ENCODE measurements around the gene ZMIZ1. TPM values are rescaled to one million over a fixed set of nuclear protein-coding genes. Genes with fewer than 3 reads are reported as not detected.

Gene ZMIZ1
- total RNA-seq, 1 experiment from 2014 or later, result 28.4 TPM

- ChIA-PET POLR2A (no interaction called here), RAD21 (ENCODE audit: low non-redundant PET in 1 of 2, low total read pairs in 2 of 2, uncharacterized antibody in 2 of 2, unreplicated experiment in 2 of 2) (no interaction called here), CTCF (no interaction called here)
- Histone ChIP-seq H3K27me3 (ENCODE audit: insufficient read depth, low read length) (no peaks in the 10 kb centered on the region), H3K4me3 (replicated peaks in 1 of 2; ENCODE audit: low read depth in 1 of 2, low read length in 2 of 2) (no peak overlapping the region), H3K36me3 (ENCODE audit: control insufficient read depth in 1 of 2, insufficient read depth in 2 of 2, low read length in 2 of 2) (no peaks in the 10 kb centered on the region), H3K79me2 (ENCODE audit: insufficient read depth, low read length) (no peaks in the 10 kb centered on the region), H4K20me1 (ENCODE audit: insufficient read depth) (no peaks in the 10 kb centered on the region), H3K9ac (ENCODE audit: low read length) (no peak overlapping the region), H3K9me3 (ENCODE audit: control insufficient read depth in 1 of 2, insufficient read depth in 1 of 2, low read depth in 1 of 2, low read length in 2 of 2) (no peaks in the 10 kb centered on the region), H3K4me1 (ENCODE audit: control insufficient read depth in 1 of 2, insufficient read depth in 2 of 2, low read length in 2 of 2) (peaks cover 7 to 18% of the 10 kb centered on the region in 2 experiments; a peak in 3 of 4 replicates), H3K9me2 (ENCODE audit: insufficient read depth) (no peaks in the 10 kb centered on the region), H2AFZ (ENCODE audit: low read depth, low read length, poor library complexity, severe bottlenecking) (no peak overlapping the region), H3K27ac (ENCODE audit: low read depth, low read length) (no peak overlapping the region), H3K4me2 (ENCODE audit: low read length) (no peak overlapping the region)
- ATAC-seq, result no peak
- intact Hi-C loops (cut with micrococcal nuclease), result no loop called here
- TF ChIP-seq CBX3 (IDR thresholded peaks at IDR 0.05; ENCODE audit: low read depth) (no peak), SRF (IDR thresholded peaks at IDR 0.05; ENCODE audit: low read depth) (no peak), EGR1 (IDR thresholded peaks at IDR 0.05; ENCODE audit: low read depth) (no peak), POLR2A (IDR thresholded peaks at IDR 0.05; ENCODE audit: borderline replicate concordance, extremely low read depth, insufficient read depth, insufficient read length) (no peak), ZNF274 (IDR thresholded peaks at IDR 0.05; ENCODE audit: low read depth, low read length) (no peak), JUND (IDR thresholded peaks at IDR 0.05) (no peak), CEBPB (IDR thresholded peaks at IDR 0.05; ENCODE audit: low read depth) (no peak), RAD21 (IDR thresholded peaks at IDR 0.05; ENCODE audit: low read depth) (no peak), FOSL1 (IDR thresholded peaks at IDR 0.05; ENCODE audit: low read depth) (no peak), SIN3A (IDR thresholded peaks at IDR 0.05; ENCODE audit: low read depth) (no peak), ZFX (IDR thresholded peaks at IDR 0.05) (no peak), YY1 (IDR thresholded peaks at IDR 0.05; ENCODE audit: extremely low read depth, insufficient replicate concordance, low read depth, low read length) (no peak), TCF7L2 (IDR thresholded peaks at IDR 0.05; ENCODE audit: borderline replicate concordance, extremely low read depth, insufficient read depth, insufficient read length) (no peak), ATF3 (IDR thresholded peaks at IDR 0.05) (no peak), SP1 (IDR thresholded peaks at IDR 0.05; ENCODE audit: low read depth) (no peak), REST (IDR thresholded peaks at IDR 0.05; ENCODE audit: low read depth) (no peak), EZH2 (IDR thresholded peaks at IDR 0.05) (no peak)
- TF ChIP-seq, protein P1, sequence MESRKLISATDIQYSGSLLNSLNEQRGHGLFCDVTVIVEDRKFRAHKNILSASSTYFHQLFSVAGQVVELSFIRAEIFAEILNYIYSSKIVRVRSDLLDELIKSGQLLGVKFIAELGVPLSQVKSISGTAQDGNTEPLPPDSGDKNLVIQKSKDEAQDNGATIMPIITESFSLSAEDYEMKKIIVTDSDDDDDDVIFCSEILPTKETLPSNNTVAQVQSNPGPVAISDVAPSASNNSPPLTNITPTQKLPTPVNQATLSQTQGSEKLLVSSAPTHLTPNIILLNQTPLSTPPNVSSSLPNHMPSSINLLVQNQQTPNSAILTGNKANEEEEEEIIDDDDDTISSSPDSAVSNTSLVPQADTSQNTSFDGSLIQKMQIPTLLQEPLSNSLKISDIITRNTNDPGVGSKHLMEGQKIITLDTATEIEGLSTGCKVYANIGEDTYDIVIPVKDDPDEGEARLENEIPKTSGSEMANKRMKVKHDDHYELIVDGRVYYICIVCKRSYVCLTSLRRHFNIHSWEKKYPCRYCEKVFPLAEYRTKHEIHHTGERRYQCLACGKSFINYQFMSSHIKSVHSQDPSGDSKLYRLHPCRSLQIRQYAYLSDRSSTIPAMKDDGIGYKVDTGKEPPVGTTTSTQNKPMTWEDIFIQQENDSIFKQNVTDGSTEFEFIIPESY (IDR thresholded peaks at IDR 0.05; ENCODE audit: extremely low read depth, insufficient replicate concordance, low read length), result no peak
- TF ChIP-seq, protein P2, sequence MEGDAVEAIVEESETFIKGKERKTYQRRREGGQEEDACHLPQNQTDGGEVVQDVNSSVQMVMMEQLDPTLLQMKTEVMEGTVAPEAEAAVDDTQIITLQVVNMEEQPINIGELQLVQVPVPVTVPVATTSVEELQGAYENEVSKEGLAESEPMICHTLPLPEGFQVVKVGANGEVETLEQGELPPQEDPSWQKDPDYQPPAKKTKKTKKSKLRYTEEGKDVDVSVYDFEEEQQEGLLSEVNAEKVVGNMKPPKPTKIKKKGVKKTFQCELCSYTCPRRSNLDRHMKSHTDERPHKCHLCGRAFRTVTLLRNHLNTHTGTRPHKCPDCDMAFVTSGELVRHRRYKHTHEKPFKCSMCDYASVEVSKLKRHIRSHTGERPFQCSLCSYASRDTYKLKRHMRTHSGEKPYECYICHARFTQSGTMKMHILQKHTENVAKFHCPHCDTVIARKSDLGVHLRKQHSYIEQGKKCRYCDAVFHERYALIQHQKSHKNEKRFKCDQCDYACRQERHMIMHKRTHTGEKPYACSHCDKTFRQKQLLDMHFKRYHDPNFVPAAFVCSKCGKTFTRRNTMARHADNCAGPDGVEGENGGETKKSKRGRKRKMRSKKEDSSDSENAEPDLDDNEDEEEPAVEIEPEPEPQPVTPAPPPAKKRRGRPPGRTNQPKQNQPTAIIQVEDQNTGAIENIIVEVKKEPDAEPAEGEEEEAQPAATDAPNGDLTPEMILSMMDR (IDR thresholded peaks at IDR 0.05 in 2 of 3, conservative IDR thresholded peaks at IDR 0.05 in 1 of 3; ENCODE audit: borderline replicate concordance in 1 of 3, insufficient read depth in 1 of 3, low read depth in 2 of 3, low read length in 2 of 3), result no peak
- DNase-seq (ENCODE audit: low read depth, low spot score), result no peak
- BruUV-seq (replicated peaks), result no TSS peak
Measured at GRCh38 chr10:79259834-79260233, 191.1 kb downstream of the ZMIZ1 start.
